Measurements from ENCODE around the gene TRIM67. TPM values are rescaled to one million over a fixed set of nuclear protein-coding genes. Genes with fewer than 3 reads are reported as not detected.

Gene TRIM67
- total and polyA plus RNA-seq, 2 experiments from 2014 or later = 0.13 TPM; not detected in 1

- no peak for DNase-seq (ENCODE audit: low spot score)
- Histone ChIP-seq H2AFZ (no peak overlapping the region), H3K27ac (no peak overlapping the region), H3K4me3 (no peak overlapping the region), H4K20me1 (ENCODE audit: insufficient read depth, poor library complexity, severe bottlenecking) (no peaks in the 10 kb centered on the region), H3K4me2 (no peak overlapping the region), H3K79me2 (no peaks in the 10 kb centered on the region), H3K36me3 (replicated peaks; ENCODE audit: insufficient read depth, low read depth) (no peaks in the 10 kb centered on the region), H3K9me2 (replicated peaks; ENCODE audit: insufficient read depth) (no peaks in the 10 kb centered on the region), H3K27me3 (peaks cover 24% of the 10 kb centered on the region), H3K4me1 (ENCODE audit: insufficient read depth) (no peaks in the 10 kb centered on the region), H3K9me3 (ENCODE audit: low read depth) (no peaks in the 10 kb centered on the region)
- WGBS (ENCODE audit: low lambda C conversion rate, missing lambda C conversion rate) = 59% methylated on average over 3 of the region's 3 CpGs
- TF ChIP-seq EZH2phosphoT487 (IDR thresholded peaks at IDR 0.05; ENCODE audit: low read depth, severe bottlenecking, unreplicated experiment) = no peak
- TF ChIP-seq EZH2 (IDR thresholded peaks at IDR 0.05; ENCODE audit: borderline replicate concordance) = no peak
- no peak for TF ChIP-seq CTCF (IDR thresholded peaks at IDR 0.05; ENCODE audit: poor library complexity)
Observed at GRCh38 chr1:231188072-231188471, 26.2 kb downstream of the TRIM67 start.

GRCh38 chr1:231188768-231189167 is 26.9 kb downstream of the TRIM67 start:
- Histone ChIP-seq H3K4me1 (ENCODE audit: insufficient read depth) (no peaks in the 10 kb centered on the region), H3K4me2 (no peak overlapping the region), H3K9me3 (ENCODE audit: low read depth) (no peaks in the 10 kb centered on the region), H3K36me3 (replicated peaks; ENCODE audit: insufficient read depth, low read depth) (no peaks in the 10 kb centered on the region), H3K79me2 (no peaks in the 10 kb centered on the region), H4K20me1 (ENCODE audit: insufficient read depth, poor library complexity, severe bottlenecking) (no peaks in the 10 kb centered on the region), H3K9me2 (replicated peaks; ENCODE audit: insufficient read depth) (no peaks in the 10 kb centered on the region), H3K4me3 (no peak overlapping the region), H2AFZ (no peak overlapping the region), H3K27ac (no peak overlapping the region), H3K27me3 (peaks cover 23% of the 10 kb centered on the region)
- WGBS (ENCODE audit: low lambda C conversion rate, missing lambda C conversion rate) = 94% methylated on average over 7 of the region's 7 CpGs
- no peak for TF ChIP-seq EZH2 (IDR thresholded peaks at IDR 0.05; ENCODE audit: borderline replicate concordance)
- no peak for TF ChIP-seq CTCF (IDR thresholded peaks at IDR 0.05; ENCODE audit: poor library complexity)
- TF ChIP-seq EZH2phosphoT487 (IDR thresholded peaks at IDR 0.05; ENCODE audit: low read depth, severe bottlenecking, unreplicated experiment) = no peak
- no peak for DNase-seq (ENCODE audit: low spot score)

- Histone ChIP-seq H3K4me1 (ENCODE audit: insufficient read depth) (no peaks in the 10 kb centered on the region), H4K20me1 (ENCODE audit: insufficient read depth, poor library complexity, severe bottlenecking) (no peaks in the 10 kb centered on the region), H3K36me3 (replicated peaks; ENCODE audit: insufficient read depth, low read depth) (no peaks in the 10 kb centered on the region), H3K9me3 (ENCODE audit: low read depth) (no peaks in the 10 kb centered on the region), H3K27me3 (peaks cover 23% of the 10 kb centered on the region), H3K27ac (no peak overlapping the region), H2AFZ (no peak overlapping the region), H3K9me2 (replicated peaks; ENCODE audit: insufficient read depth) (no peaks in the 10 kb centered on the region), H3K4me2 (no peak overlapping the region), H3K4me3 (no peak overlapping the region), H3K79me2 (no peaks in the 10 kb centered on the region)
- no peak for DNase-seq (ENCODE audit: low spot score)
- no peak for TF ChIP-seq EZH2 (IDR thresholded peaks at IDR 0.05; ENCODE audit: borderline replicate concordance)
- TF ChIP-seq CTCF (IDR thresholded peaks at IDR 0.05; ENCODE audit: poor library complexity) = no peak
- TF ChIP-seq EZH2phosphoT487 (IDR thresholded peaks at IDR 0.05; ENCODE audit: low read depth, severe bottlenecking, unreplicated experiment) = no peak
- 91% methylated on average over 5 of the region's 5 CpGs for WGBS (ENCODE audit: low lambda C conversion rate, missing lambda C conversion rate)
Observed at GRCh38 chr1:231189683-231190270, 27.9 kb downstream of the TRIM67 start.

Measured in hepatocyte (in vitro differentiated cells).